AG09319 (cell line): ENCODE results near the gene PCSK6.

Experiments used
- DNase-seq: peaks from one replicate; pipeline ENCODE4 v3.0.0-alpha.2; 2010; ENCODE audit warnings: low read depth; ENCODE audit errors: extremely low read depth
- TF ChIP-seq, protein P1 (sequence below): IDR thresholded peaks from 2 replicates; pipeline ENCODE4 v1.5.1; 2011; ENCODE audit warnings: low read depth, mild to moderate bottlenecking, inconsistent platforms, low read length, moderate library complexity

Gene PCSK6

DNA sequence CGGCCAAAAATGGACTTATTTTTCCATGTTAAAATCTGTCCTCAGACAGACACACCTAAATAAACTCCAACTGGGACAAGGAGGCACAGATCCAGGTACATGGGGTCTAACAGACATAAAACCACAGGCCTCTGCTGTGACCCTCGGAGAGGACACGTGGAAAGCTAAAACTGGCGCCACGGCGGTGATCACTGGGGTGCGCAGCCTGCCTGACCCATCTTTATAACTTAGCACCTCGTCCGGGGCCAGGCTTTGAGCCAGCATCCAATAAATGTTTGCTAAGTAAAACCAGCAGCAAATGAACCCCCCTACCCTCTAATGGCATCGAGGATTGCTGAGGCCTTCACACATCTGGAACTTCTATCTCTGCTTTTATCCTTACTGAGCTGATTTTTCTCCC is 15.3 kb downstream of the PCSK6 start:
- no peak for DNase-seq
- TF ChIP-seq, protein P1, sequence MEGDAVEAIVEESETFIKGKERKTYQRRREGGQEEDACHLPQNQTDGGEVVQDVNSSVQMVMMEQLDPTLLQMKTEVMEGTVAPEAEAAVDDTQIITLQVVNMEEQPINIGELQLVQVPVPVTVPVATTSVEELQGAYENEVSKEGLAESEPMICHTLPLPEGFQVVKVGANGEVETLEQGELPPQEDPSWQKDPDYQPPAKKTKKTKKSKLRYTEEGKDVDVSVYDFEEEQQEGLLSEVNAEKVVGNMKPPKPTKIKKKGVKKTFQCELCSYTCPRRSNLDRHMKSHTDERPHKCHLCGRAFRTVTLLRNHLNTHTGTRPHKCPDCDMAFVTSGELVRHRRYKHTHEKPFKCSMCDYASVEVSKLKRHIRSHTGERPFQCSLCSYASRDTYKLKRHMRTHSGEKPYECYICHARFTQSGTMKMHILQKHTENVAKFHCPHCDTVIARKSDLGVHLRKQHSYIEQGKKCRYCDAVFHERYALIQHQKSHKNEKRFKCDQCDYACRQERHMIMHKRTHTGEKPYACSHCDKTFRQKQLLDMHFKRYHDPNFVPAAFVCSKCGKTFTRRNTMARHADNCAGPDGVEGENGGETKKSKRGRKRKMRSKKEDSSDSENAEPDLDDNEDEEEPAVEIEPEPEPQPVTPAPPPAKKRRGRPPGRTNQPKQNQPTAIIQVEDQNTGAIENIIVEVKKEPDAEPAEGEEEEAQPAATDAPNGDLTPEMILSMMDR = no peak

DNA sequence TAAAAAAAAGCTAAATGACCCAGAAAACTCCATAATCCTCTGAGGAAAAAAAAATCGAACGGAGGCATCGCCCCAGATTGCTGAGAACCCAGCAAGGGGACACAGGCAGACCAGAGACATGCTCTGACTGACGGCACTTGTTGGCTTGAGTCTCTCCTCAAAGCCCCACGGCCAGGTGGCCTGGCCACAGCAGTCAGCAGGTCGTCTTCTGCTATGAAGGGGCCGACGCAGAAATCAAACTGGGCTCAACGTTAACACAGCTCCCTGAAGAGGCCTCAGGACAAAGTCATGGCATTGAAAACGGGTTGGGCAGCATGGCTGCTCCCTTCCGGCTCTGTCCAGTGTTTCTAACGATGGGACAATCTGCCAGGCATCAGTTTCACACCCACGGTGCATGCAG is 17.5 kb downstream of the PCSK6 start:
- TF ChIP-seq, protein P1 = no peak

DNA sequence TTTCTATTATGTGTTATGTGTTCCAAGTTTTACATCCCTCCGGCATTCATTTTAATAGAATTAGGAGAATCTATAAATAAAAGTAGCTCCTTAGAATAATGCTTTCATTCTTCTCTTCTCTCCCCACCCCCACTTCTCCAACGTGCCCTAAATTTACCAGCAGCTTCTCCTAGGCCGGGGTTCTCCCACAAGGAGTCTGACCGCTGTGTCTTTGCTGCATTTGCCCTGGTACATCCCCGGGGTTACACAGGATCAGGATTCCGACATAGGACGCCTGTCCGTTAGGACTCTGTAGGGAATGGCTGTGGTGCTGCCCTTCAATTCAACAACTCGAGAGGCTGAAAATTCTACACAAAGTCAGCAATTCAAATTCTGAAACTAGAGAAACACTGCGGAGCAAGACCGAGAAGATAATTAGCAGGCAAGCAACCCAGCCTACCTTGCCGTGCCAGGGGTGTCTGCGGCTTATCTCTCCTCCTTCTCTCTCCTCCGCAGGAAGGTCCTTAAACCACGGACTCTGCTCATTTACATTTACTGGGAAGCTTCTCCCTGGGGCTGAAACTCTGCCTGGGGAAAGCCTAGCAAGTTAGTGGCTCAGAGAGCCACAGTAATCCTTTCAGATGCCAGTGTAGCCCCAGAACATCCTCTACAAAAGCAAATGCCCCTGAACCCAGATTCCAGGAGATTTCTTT is 18.8 kb downstream of the PCSK6 start:
- DNase-seq = no peak
- TF ChIP-seq, protein P1 = no peak

More for the DNA sequence above, 17.5 kb downstream of the PCSK6 start:
- no peak for DNase-seq

DNA sequence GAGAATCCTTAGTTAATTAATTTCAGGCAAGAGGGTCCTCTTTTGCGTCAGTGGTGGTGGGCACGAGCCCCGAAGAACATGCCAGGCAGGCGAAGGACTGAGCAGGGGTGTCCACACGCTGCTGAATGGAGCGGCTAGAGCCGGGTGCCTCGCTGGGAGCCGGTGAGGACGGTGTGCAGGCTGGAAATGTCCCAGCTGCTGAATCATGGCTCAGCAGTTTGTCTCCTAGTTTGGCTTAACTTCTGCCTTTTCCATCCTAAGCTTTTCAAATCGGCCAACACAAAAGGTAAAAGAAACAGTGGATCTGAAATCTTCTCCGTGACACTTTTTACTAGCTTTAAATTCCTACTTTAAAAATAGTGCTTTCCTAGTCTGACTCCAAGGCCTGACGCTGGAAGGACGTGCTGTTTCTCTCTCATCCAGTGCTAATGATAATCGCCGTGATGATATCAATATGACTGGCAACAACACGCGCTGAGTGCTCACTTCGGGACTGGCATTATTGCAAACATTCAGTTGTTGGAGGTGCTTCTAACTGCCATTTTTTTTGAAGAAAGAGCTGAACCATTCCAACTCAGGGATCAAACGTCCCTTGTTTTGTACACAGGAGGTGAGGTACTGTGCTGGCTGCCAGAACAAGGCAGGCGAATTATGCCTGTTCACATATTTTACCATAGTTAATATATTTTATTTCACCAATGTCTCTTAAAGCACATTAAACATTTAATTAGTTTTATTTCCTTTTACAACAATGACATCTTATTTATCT is 19.8 kb downstream of the PCSK6 start:
- DNase-seq = no peak
- TF ChIP-seq, protein P1 = no peak

DNA sequence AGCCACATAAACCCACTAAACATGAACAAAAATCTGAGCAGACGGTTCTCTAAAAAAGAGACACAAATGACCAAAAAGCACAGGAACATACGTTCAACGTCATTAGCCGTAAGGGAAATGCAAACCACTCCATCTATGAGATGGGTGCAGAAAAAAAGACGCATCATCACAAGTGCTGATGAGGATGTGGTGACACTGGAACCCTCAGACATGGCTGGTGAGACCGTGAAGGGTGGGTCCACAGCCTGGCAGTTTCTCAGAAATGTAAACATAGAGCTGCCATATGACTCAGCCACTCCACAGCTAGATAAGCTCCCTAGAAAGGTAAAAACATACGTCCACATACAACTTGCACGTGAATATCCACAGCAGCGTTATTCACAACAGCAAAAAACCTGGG is 23.3 kb downstream of the PCSK6 start:
- DNase-seq = no peak
- TF ChIP-seq, protein P1 = no peak

DNA sequence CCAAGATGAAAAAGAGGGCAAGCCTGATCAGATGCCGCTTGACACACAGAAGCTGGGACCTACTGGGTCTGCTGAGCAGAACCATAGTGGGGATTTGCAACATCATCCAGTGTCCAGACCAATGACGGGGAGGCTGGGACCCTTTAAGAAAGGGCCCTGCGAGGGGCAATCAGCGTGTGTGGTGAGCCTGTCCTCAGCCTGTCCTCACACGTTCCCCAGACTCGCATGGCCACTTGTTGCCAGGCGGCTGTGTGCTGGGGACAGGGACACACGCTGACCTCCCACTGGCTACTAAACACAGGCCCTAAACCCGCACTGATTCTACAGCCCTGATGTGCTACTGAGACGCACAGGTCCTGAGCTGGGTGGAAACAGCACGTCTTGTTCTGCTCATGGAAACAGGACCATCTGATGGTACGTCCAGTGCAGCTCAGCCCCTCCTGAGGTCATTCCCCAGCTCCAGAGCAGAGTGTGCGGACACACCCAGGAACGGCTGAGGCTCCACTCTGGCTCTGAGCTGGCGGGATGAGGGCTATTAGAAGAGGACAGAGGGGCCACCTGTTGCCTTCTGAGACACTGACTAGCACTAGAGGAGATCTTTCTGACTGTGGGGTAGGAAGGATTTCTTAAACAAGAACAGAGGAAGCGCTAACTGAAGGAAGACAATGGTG is 24.4 kb downstream of the PCSK6 start:
- no peak for DNase-seq
- TF ChIP-seq, protein P1 = no peak
